ENCODE measurements around the gene ADD1.

ADD1 gene

DNA sequence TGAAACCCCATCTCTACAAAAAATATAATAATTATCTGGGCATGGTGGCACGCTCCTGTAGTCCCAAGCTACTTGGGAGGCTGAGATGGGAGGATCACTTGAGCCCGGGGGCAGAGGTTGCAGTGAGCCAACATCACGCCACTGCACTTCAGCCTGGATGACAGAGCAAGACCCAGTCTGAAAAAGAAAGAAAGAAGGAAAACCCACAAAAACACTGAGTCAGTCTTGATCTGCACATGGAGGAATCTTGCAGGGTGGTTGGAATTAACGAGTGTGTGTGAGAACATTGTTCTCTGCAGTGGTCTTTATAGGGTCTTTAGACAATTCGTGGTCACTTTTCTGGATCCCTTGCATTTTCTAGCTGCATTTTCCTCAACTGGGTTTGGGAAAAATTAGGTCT, 23.2 kb downstream of the ADD1 start:
- intact Hi-C loops (cut with DNase I; ENCODE audit: low total_unique reads), result loop anchor here (10.0 kb wide), 1 partner anchor 102 kb away; no protein-coding TSS in a partner anchor

DNA sequence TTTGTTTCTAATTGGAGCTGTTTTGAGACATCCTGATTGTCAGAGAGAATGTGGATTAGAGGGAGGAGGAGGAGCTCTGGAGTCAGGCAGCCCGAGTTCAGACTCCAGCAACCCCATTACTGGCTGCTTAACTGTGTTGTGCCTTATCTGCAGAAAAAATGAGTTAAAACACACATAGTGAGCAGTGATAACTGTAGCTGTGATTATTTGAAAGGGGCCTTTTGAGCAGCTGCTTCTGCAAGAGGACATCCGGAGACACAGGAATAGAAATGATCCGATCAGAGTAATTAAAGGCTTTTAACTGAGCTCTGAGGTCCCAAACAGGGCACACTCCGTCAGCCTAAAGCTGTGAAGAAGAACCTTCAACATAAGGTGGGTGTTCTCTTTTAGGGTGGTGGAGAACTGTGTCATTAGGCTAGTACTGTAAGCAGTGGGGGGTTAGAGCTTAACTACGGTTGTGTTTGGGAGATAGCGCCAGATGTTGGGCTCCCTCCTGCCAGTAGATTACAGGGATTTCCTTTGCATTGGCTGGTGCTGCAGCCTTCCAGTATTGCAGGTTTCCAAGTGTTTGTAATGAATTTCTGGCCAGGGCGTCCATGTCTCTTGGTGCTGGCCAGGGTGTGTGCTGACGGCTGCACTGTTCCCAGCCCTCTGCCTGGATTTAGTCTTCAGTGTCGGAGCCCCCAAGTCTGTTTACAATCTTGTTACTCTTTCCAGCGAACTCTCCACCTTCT, 24.3 kb downstream of the ADD1 start:
- Histone ChIP-seq H3K27ac (peak overlapping the region; percentile 13 to 24), H3K4me3 (peak overlapping the region; percentile 10 to 34), H3K9me3 (no peaks in the 10 kb centered on the region), H3K27me3 (no peaks in the 10 kb centered on the region), H3K4me1 (peaks cover 0 to 89% (median 52%) of the 10 kb centered on the region in 4 donors), H3K36me3 (no peaks in the 10 kb centered on the region)
- intact Hi-C loops (cut with DNase I; ENCODE audit: low total_unique reads), result loop anchor here (10.0 kb wide), 1 partner anchor 103 kb away; no protein-coding TSS in a partner anchor
- peak in 1 of 2 donors; percentile 37 for DNase-seq
- TF ChIP-seq, protein P1, sequence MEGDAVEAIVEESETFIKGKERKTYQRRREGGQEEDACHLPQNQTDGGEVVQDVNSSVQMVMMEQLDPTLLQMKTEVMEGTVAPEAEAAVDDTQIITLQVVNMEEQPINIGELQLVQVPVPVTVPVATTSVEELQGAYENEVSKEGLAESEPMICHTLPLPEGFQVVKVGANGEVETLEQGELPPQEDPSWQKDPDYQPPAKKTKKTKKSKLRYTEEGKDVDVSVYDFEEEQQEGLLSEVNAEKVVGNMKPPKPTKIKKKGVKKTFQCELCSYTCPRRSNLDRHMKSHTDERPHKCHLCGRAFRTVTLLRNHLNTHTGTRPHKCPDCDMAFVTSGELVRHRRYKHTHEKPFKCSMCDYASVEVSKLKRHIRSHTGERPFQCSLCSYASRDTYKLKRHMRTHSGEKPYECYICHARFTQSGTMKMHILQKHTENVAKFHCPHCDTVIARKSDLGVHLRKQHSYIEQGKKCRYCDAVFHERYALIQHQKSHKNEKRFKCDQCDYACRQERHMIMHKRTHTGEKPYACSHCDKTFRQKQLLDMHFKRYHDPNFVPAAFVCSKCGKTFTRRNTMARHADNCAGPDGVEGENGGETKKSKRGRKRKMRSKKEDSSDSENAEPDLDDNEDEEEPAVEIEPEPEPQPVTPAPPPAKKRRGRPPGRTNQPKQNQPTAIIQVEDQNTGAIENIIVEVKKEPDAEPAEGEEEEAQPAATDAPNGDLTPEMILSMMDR (IDR thresholded peaks at IDR 0.05), result no peak

More for the DNA sequence above, 23.2 kb downstream of the ADD1 start:
- no peak overlapping the region for H3K4me3 ChIP-seq
- peaks cover 0 to 89% (median 61%) of the 10 kb centered on the region in 4 donors for H3K4me1 ChIP-seq
- H3K27ac ChIP-seq, result no peak overlapping the region
- DNase-seq, result no peak
- no peaks in the 10 kb centered on the region for H3K36me3 ChIP-seq
- H3K27me3 ChIP-seq, result no peaks in the 10 kb centered on the region
- TF ChIP-seq, protein P1 (IDR thresholded peaks at IDR 0.05), result no peak
- H3K9me3 ChIP-seq, result no peaks in the 10 kb centered on the region

DNA sequence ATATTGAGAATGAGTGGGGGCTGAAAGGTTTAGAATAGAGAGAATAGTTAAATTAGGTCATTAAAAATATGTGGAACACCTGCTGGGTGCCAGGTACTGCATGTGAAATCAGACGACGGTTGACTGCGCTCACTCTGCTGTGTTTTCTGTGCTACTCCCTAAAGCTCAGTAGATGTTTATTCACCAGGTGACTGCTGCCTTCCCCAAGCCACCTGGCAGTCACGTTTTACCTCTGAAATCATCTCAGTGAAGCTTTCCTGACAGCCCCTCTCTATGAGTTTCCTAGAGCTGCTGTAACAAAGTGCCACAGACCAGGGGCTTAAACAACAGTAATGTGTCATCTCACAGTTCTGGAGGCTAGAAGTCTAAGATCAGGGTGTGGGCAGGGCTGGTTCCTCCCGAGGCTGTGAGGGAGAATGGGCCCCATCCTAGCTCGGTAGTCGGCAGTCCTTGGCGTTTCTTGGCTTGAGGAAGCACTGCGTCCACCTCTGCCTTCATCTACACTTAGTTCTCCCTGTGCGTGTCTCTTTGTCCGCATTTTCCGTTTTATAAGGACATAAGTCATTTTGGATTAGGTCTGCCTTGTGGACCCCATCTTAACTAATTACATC, 25.3 kb downstream of the ADD1 start:
- no peaks in the 10 kb centered on the region for H3K27me3 ChIP-seq
- H3K27ac ChIP-seq, result peak overlapping the region; percentile 13 to 24
- intact Hi-C loops (cut with DNase I; ENCODE audit: low total_unique reads), result loop anchor here (10.0 kb wide), 1 partner anchor 104 kb away; no protein-coding TSS in a partner anchor
- H3K36me3 ChIP-seq, result no peaks in the 10 kb centered on the region
- no peak for DNase-seq
- TF ChIP-seq, protein P1 (IDR thresholded peaks at IDR 0.05), result no peak
- H3K9me3 ChIP-seq, result no peaks in the 10 kb centered on the region
- H3K4me1 ChIP-seq, result peaks cover 0 to 87% (median 50%) of the 10 kb centered on the region in 4 donors
- peak overlapping the region in 1 of 2 donors; percentile 34 for H3K4me3 ChIP-seq

DNA sequence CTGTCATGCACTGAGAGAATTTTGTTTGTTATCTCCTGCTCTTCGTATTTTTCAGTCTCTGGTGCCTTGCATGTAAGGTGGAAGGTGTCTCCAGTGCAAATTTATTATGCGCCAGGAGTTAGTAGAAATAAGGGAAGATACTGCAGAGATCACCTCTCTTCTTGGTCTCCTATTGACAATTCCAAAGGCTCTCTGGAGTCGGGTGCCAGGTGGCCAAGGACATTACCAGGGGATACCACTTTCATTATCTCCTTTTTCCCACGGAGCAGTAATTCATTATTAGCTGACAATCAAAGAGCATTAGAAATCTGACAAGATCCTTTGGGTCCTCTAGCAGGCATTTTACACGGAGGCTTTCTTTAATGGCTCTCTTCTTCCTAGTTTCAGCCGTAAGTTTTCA, 26.0 kb downstream of the ADD1 start:
- intact Hi-C loops (cut with DNase I; ENCODE audit: low total_unique reads), result loop anchor here (10.0 kb wide), 1 partner anchor 105 kb away; no protein-coding TSS in a partner anchor
- TF ChIP-seq, protein P1 (IDR thresholded peaks at IDR 0.05), result no peak

DNA sequence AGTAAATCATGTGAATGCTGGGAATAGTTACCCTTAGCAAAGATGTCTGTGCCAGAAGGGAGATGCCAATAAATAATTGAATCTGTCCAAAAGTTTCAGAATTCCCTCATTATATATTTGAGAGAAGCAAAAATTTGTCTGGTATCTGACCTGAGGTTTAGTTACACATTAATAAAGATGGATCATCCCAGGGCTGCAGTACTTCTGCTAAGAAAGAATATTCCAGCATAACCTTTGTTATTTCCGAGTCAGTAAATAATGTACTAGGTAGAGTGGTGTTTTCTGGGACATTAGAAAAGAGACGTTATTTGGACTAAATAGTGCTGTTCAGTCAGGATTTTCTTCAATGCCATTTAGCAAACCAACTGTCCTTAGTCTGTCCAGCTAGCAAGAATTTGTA, 26.4 kb downstream of the ADD1 start:
- DNase-seq, result no peak
- intact Hi-C loops (cut with DNase I; ENCODE audit: low total_unique reads), result no loop called here
- H3K4me3 ChIP-seq, result no peak overlapping the region
- H3K9me3 ChIP-seq, result no peaks in the 10 kb centered on the region
- no peak overlapping the region for H3K27ac ChIP-seq
- TF ChIP-seq, protein P1 (IDR thresholded peaks at IDR 0.05), result no peak
- no peaks in the 10 kb centered on the region for H3K36me3 ChIP-seq
- no peaks in the 10 kb centered on the region for H3K27me3 ChIP-seq
- peaks cover 0 to 84% (median 46%) of the 10 kb centered on the region in 4 donors for H3K4me1 ChIP-seq

More for the DNA sequence above, 26.0 kb downstream of the ADD1 start:
- no peak for DNase-seq
- Histone ChIP-seq H3K4me1 (peaks cover 0 to 87% (median 48%) of the 10 kb centered on the region in 4 donors), H3K27ac (no peak overlapping the region), H3K9me3 (no peaks in the 10 kb centered on the region), H3K27me3 (no peaks in the 10 kb centered on the region), H3K36me3 (no peaks in the 10 kb centered on the region), H3K4me3 (no peak overlapping the region)
